ENCODE measurements around the gene SPARC.

SPARC gene

GRCh38 chr5:151718153-151718552 is 31.4 kb upstream of the SPARC start:
- TF ChIP-seq CTCF (IDR thresholded peaks at IDR 0.05) = no peak
- H3K27ac ChIP-seq = peak overlapping the region; percentile 64 to 82
- DNase-seq (ENCODE audit: low spot score) = no peak
- no peak overlapping the region for H3K4me3 ChIP-seq

- no peak overlapping the region for H3K4me3 ChIP-seq
- DNase-seq (ENCODE audit: low spot score) = no peak
- peak overlapping the region; percentile 64 to 82 for H3K27ac ChIP-seq
These were observed 30.7 kb upstream of the SPARC start for GRCh38 chr5:151717416-151717815.

GRCh38 chr5:151709109-151709735 is 22.5 kb upstream of the SPARC start:
- no peak for DNase-seq (ENCODE audit: low spot score)
- Histone ChIP-seq H3K27ac (no peak overlapping the region), H3K4me3 (no peak overlapping the region)
- TF ChIP-seq CTCF (IDR thresholded peaks at IDR 0.05) = no peak

More at GRCh38 chr5:151717416-151717815, 30.7 kb upstream of the SPARC start:
- TF ChIP-seq CTCF (IDR thresholded peaks at IDR 0.05) = no peak

- no peak for TF ChIP-seq CTCF (IDR thresholded peaks at IDR 0.05)
- H3K27ac ChIP-seq = no peak overlapping the region
- DNase-seq (ENCODE audit: low spot score) = no peak
These were observed 21.4 kb upstream of the SPARC start for GRCh38 chr5:151708126-151708525.

GRCh38 chr5:151707567-151707966 is 20.9 kb upstream of the SPARC start:
- Histone ChIP-seq H3K27ac (no peak overlapping the region), H3K4me3 (no peak overlapping the region)
- no peak for TF ChIP-seq CTCF (IDR thresholded peaks at IDR 0.05)
- DNase-seq (ENCODE audit: low spot score) = no peak

More at GRCh38 chr5:151708126-151708525, 21.4 kb upstream of the SPARC start:
- H3K4me3 ChIP-seq = no peak overlapping the region

GRCh38 chr5:151706906-151707305 is 20.2 kb upstream of the SPARC start:
- Histone ChIP-seq H3K27ac (no peak overlapping the region), H3K4me3 (no peak overlapping the region)
- no peak for DNase-seq (ENCODE audit: low spot score)
- no peak for TF ChIP-seq CTCF (IDR thresholded peaks at IDR 0.05)

GRCh38 chr5:151703780-151704179 is 17.1 kb upstream of the SPARC start:
- Histone ChIP-seq H3K4me3 (no peak overlapping the region), H3K27ac (no peak overlapping the region)
- no peak for TF ChIP-seq CTCF (IDR thresholded peaks at IDR 0.05)
- DNase-seq (ENCODE audit: low spot score) = no peak

Data from coronary artery (tissue), 2 donors.